Measurements from ENCODE around the gene LINC00305.

LINC00305 gene

DNA sequence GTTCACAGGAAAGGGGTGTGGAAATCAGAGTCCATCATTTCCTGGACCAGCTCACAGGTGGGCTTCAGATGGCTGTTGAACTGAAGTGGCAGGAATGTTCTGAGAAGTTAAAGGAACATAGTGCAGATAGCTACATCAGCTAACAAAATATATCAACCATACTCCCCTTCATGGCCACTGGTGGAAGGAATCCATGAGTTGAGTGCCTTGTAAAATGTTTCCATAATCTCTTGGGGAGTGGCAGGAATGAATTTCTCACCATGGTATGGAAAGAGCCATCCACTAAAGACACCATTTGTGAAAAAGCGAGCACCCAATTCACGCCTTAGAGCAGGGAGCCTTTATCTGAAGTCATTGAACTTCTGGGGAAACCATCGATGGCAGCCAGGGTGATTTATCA, at the start of gene LINC00305:
LINC00305 (minus strand) TSS at position 101 of the 400 bp plus-strand sequence.
- no CpG with 5 or more reads among the region's 3 CpGs for WGBS (ENCODE audit: insufficient coverage, insufficient read length)
- H3K27ac ChIP-seq (ENCODE audit: low read length), result no peak within 1 kb of the TSS
- H3K9me3 ChIP-seq (ENCODE audit: control insufficient read depth, insufficient read depth, low read length), result no peaks in the 10 kb centered on the region
- no peaks in the 10 kb centered on the region for H3K36me3 ChIP-seq (ENCODE audit: control insufficient read depth, insufficient read depth, low read length)
- DNase-seq (ENCODE audit: low read depth, low spot score), result no peak
- no peaks in the 10 kb centered on the region for H3K27me3 ChIP-seq (ENCODE audit: control insufficient read depth, insufficient read depth, low read length)
- H3K4me1 ChIP-seq (ENCODE audit: control insufficient read depth, insufficient read depth, low read length), result no peaks in the 10 kb centered on the region
- no peak within 1 kb of the TSS for H3K4me3 ChIP-seq (ENCODE audit: low read length)

- Histone ChIP-seq H3K27ac (ENCODE audit: low read length) (no peak overlapping the region), H3K9me3 (ENCODE audit: control insufficient read depth, insufficient read depth, low read length) (no peaks in the 10 kb centered on the region), H3K27me3 (ENCODE audit: control insufficient read depth, insufficient read depth, low read length) (no peaks in the 10 kb centered on the region), H3K36me3 (ENCODE audit: control insufficient read depth, insufficient read depth, low read length) (no peaks in the 10 kb centered on the region), H3K4me3 (ENCODE audit: low read length) (no peak overlapping the region), H3K4me1 (ENCODE audit: control insufficient read depth, insufficient read depth, low read length) (no peaks in the 10 kb centered on the region)
- no peak for DNase-seq (ENCODE audit: low read depth, low spot score)
- no CpG with 5 or more reads among the region's 2 CpGs for WGBS (ENCODE audit: insufficient coverage, insufficient read length)
Measured at GRCh38 chr18:64191069-64191468, 42.2 kb upstream of the LINC00305 start.

- Histone ChIP-seq H3K36me3 (ENCODE audit: control insufficient read depth, insufficient read depth, low read length) (no peaks in the 10 kb centered on the region), H3K4me1 (ENCODE audit: control insufficient read depth, insufficient read depth, low read length) (no peaks in the 10 kb centered on the region), H3K27me3 (ENCODE audit: control insufficient read depth, insufficient read depth, low read length) (no peaks in the 10 kb centered on the region), H3K9me3 (ENCODE audit: control insufficient read depth, insufficient read depth, low read length) (no peaks in the 10 kb centered on the region), H3K27ac (ENCODE audit: low read length) (no peak overlapping the region), H3K4me3 (ENCODE audit: low read length) (no peak overlapping the region)
- DNase-seq (ENCODE audit: low read depth, low spot score), result no peak
- no CpG with 5 or more reads among the region's 3 CpGs for WGBS (ENCODE audit: insufficient coverage, insufficient read length)
Measured at GRCh38 chr18:64185987-64186386, 37.1 kb upstream of the LINC00305 start.

- Histone ChIP-seq H3K4me1 (ENCODE audit: control insufficient read depth, insufficient read depth, low read length) (no peaks in the 10 kb centered on the region), H3K27ac (ENCODE audit: low read length) (no peak overlapping the region), H3K4me3 (ENCODE audit: low read length) (no peak overlapping the region), H3K36me3 (ENCODE audit: control insufficient read depth, insufficient read depth, low read length) (no peaks in the 10 kb centered on the region), H3K27me3 (ENCODE audit: control insufficient read depth, insufficient read depth, low read length) (no peaks in the 10 kb centered on the region), H3K9me3 (ENCODE audit: control insufficient read depth, insufficient read depth, low read length) (no peaks in the 10 kb centered on the region)
- no CpG with 5 or more reads among the region's 3 CpGs for WGBS (ENCODE audit: insufficient coverage, insufficient read length)
- DNase-seq (ENCODE audit: low read depth, low spot score), result no peak
Measured at GRCh38 chr18:64183665-64184064, 34.8 kb upstream of the LINC00305 start.

- Histone ChIP-seq H3K27ac (ENCODE audit: low read length) (no peak overlapping the region), H3K27me3 (ENCODE audit: control insufficient read depth, insufficient read depth, low read length) (no peaks in the 10 kb centered on the region), H3K4me3 (ENCODE audit: low read length) (no peak overlapping the region), H3K9me3 (ENCODE audit: control insufficient read depth, insufficient read depth, low read length) (no peaks in the 10 kb centered on the region), H3K36me3 (ENCODE audit: control insufficient read depth, insufficient read depth, low read length) (no peaks in the 10 kb centered on the region), H3K4me1 (ENCODE audit: control insufficient read depth, insufficient read depth, low read length) (no peaks in the 10 kb centered on the region)
- WGBS (ENCODE audit: insufficient coverage, insufficient read length), result no CpG with 5 or more reads among the region's 1 CpG
- no peak for DNase-seq (ENCODE audit: low read depth, low spot score)
Measured at GRCh38 chr18:64180617-64181016, 31.7 kb upstream of the LINC00305 start.

DNA sequence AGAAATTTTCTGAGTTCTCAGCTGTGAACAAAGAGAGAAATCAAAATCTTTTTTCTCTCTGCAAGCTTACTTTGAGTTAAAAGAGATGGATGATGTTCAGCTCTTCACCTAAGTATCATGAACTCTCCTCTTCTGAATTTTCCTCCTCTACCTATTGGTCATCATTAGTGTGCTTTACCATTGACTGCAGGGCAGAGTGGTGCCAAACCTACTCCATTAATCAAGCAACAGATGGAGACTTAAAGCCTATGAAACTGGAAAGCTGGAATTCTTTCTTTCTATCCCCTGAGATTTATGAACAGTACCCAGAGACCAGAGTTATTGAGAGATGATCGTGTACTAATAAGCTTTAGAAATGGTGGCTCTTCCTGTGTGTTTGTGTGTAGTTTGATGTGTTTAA, 31.3 kb upstream of the LINC00305 start:
- WGBS (ENCODE audit: insufficient coverage, insufficient read length), result no CpG with 5 or more reads among the region's 1 CpG
- Histone ChIP-seq H3K27ac (ENCODE audit: low read length) (no peak overlapping the region), H3K36me3 (ENCODE audit: control insufficient read depth, insufficient read depth, low read length) (no peaks in the 10 kb centered on the region), H3K9me3 (ENCODE audit: control insufficient read depth, insufficient read depth, low read length) (no peaks in the 10 kb centered on the region), H3K27me3 (ENCODE audit: control insufficient read depth, insufficient read depth, low read length) (no peaks in the 10 kb centered on the region), H3K4me1 (ENCODE audit: control insufficient read depth, insufficient read depth, low read length) (no peaks in the 10 kb centered on the region), H3K4me3 (ENCODE audit: low read length) (no peak overlapping the region)
- DNase-seq (ENCODE audit: low read depth, low spot score), result no peak

DNA sequence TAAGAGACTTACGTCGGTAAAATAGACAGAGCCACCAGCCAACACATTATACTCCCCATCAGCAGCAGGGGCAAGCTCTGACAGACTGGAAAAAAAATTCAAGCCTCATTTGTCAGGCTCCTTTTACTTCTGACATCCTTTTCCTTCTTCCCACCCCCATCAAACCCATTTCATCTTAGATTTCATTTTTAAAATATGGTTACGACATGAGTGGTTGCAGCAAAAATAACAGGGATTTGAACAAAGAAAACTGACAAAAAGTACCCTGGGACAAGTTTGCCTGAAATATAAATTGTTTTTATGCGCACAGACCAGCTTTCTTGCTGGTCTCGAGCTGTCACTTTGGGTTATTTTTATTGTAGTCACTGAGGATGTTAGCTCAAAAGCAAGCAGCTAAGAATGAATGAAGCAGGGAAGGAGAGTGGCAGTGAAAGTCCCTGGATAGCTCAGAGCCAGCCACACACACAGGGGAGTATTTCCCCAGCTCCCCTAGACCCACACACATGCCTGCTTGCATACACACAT, 30.7 kb upstream of the LINC00305 start:
- H3K4me3 ChIP-seq (ENCODE audit: low read length), result no peak overlapping the region
- no CpG with 5 or more reads among the region's 5 CpGs for WGBS (ENCODE audit: insufficient coverage, insufficient read length)
- no peak overlapping the region for H3K27ac ChIP-seq (ENCODE audit: low read length)
- no peak for DNase-seq (ENCODE audit: low read depth, low spot score)
- H3K36me3 ChIP-seq (ENCODE audit: control insufficient read depth, insufficient read depth, low read length), result no peaks in the 10 kb centered on the region
- no peaks in the 10 kb centered on the region for H3K27me3 ChIP-seq (ENCODE audit: control insufficient read depth, insufficient read depth, low read length)
- no peaks in the 10 kb centered on the region for H3K4me1 ChIP-seq (ENCODE audit: control insufficient read depth, insufficient read depth, low read length)
- H3K9me3 ChIP-seq (ENCODE audit: control insufficient read depth, insufficient read depth, low read length), result no peaks in the 10 kb centered on the region

GRCh38 chr18:64178860-64179259, 30.0 kb upstream of the LINC00305 start:
- no peak overlapping the region for H3K27ac ChIP-seq (ENCODE audit: low read length)
- no peak for DNase-seq (ENCODE audit: low read depth, low spot score)
- no peaks in the 10 kb centered on the region for H3K36me3 ChIP-seq (ENCODE audit: control insufficient read depth, insufficient read depth, low read length)
- 100% methylated on average over 1 of the region's 5 CpGs for WGBS (ENCODE audit: insufficient coverage, insufficient read length)
- H3K4me3 ChIP-seq (ENCODE audit: low read length), result no peak overlapping the region
- no peaks in the 10 kb centered on the region for H3K9me3 ChIP-seq (ENCODE audit: control insufficient read depth, insufficient read depth, low read length)
- no peaks in the 10 kb centered on the region for H3K27me3 ChIP-seq (ENCODE audit: control insufficient read depth, insufficient read depth, low read length)
- H3K4me1 ChIP-seq (ENCODE audit: control insufficient read depth, insufficient read depth, low read length), result no peaks in the 10 kb centered on the region

DNA sequence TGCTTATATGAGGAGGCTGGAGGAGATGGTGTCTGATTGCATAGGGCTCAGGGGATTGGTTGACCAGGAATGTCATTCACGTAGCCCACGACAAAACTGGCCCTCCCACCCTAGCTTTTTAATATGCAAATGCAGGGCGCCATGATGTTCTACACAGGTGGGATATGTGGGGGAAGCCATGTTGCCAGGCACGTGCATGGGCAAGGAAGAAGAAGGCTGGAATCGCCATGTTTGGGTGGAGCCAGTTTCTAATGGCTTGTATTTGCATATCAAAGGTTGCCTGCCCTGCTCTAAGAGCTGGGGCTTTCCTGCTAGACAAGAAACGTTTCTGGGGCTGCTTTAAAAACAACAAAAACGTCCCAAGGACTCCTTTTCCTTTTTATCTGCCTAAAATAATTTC, 26.5 kb upstream of the LINC00305 start:
- no peaks in the 10 kb centered on the region for H3K27me3 ChIP-seq (ENCODE audit: control insufficient read depth, insufficient read depth, low read length)
- H3K36me3 ChIP-seq (ENCODE audit: control insufficient read depth, insufficient read depth, low read length), result no peaks in the 10 kb centered on the region
- no peak for DNase-seq (ENCODE audit: low read depth, low spot score)
- H3K9me3 ChIP-seq (ENCODE audit: control insufficient read depth, insufficient read depth, low read length), result no peaks in the 10 kb centered on the region
- no peaks in the 10 kb centered on the region for H3K4me1 ChIP-seq (ENCODE audit: control insufficient read depth, insufficient read depth, low read length)
- no CpG with 5 or more reads among the region's 7 CpGs for WGBS (ENCODE audit: insufficient coverage, insufficient read length)
- no peak overlapping the region for H3K4me3 ChIP-seq (ENCODE audit: low read length)
- H3K27ac ChIP-seq (ENCODE audit: low read length), result no peak overlapping the region

DNA sequence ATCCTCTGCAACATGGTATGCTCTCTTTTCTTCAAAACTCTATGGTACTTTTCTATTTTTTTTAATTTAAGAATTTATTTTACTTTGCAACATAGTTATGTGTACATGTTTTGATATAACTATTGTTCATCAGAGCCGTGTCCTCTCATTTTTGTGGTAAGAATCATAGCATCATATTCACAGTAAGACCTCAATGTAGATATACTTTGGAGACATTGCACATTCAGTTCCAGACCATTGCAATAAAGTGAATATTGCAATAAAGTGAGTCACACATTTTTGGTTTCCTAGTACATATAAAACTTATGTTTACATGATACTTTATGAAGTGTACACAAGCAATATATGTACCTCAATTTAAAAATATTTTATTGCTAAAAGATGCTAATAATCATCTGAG, 22.7 kb upstream of the LINC00305 start:
- WGBS (ENCODE audit: insufficient coverage, insufficient read length), result no CpG with 5 or more reads among the region's 1 CpG
- no peaks in the 10 kb centered on the region for H3K9me3 ChIP-seq (ENCODE audit: control insufficient read depth, insufficient read depth, low read length)
- DNase-seq (ENCODE audit: low read depth, low spot score), result no peak
- H3K36me3 ChIP-seq (ENCODE audit: control insufficient read depth, insufficient read depth, low read length), result no peaks in the 10 kb centered on the region
- H3K4me1 ChIP-seq (ENCODE audit: control insufficient read depth, insufficient read depth, low read length), result no peaks in the 10 kb centered on the region
- no peaks in the 10 kb centered on the region for H3K27me3 ChIP-seq (ENCODE audit: control insufficient read depth, insufficient read depth, low read length)
- no peak overlapping the region for H3K4me3 ChIP-seq (ENCODE audit: low read length)
- H3K27ac ChIP-seq (ENCODE audit: low read length), result no peak overlapping the region

- Histone ChIP-seq H3K4me1 (ENCODE audit: control insufficient read depth, insufficient read depth, low read length) (peaks cover 2% of the 10 kb centered on the region; the same call in 1 of the 2 replicates), H3K36me3 (ENCODE audit: control insufficient read depth, insufficient read depth, low read length) (no peaks in the 10 kb centered on the region), H3K9me3 (ENCODE audit: control insufficient read depth, insufficient read depth, low read length) (no peaks in the 10 kb centered on the region), H3K27ac (ENCODE audit: low read length) (no peak overlapping the region), H3K27me3 (ENCODE audit: control insufficient read depth, insufficient read depth, low read length) (no peaks in the 10 kb centered on the region), H3K4me3 (ENCODE audit: low read length) (no peak overlapping the region)
- no peak for DNase-seq (ENCODE audit: low read depth, low spot score)
Measured at GRCh38 chr18:64167408-64167925, 18.6 kb upstream of the LINC00305 start.

Data from iPS DF 6.9 (cell line).